Stimulated activated CD4-positive, alpha-beta T cell treated with anti-CD3 and anti-CD28 coated beads, Interleukin-15, amount 100 ng/mL, for 24 hours (primary cell): ENCODE data around the gene PEPD.

Experiments used
- DNase-seq: peaks from one replicate; pipeline ENCODE4 v3.0.0-alpha.2; 2020

PEPD gene

GRCh38 chr19:33376941-33377557 is 144.5 kb downstream of the PEPD start:
- DNase-seq, result no peak

DNA sequence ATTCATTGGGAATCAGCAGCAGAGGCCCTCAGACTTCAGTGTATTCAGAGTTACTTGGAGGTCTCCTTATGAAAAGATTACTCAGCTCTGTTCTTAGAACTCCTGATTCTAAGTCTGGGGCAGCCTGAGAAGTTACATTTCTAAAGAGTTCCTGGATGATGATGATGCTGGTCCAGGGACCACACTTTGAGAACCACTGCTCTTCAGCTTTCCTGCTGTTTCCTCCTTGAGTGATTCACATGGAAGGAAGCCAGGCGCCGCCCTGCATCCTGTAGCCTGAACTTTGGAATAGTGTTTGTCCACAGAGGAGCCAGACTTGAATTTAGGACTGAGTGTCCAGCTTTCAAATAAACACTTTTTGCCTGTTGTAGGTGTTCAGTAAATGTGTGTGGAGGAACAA is 145.2 kb downstream of the PEPD start:
- DNase-seq, result no peak

DNA sequence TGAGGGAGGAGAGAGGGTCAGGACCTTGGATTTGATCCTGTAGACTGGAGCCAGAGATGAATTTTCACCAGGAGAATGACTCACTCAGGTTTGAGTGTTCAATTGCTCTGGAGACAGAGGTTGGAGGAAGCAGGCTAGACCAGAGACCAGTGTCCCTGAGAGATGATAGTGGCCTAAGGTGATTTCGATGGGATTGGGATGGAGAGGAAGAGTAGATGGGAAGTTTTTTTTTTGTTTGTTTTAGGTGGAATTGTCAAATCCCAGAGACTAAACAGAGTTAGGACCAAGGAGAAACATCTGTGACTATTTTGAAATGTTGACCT is 145.8 kb downstream of the PEPD start:
- DNase-seq, result no peak

GRCh38 chr19:33375156-33375836 is 146.3 kb downstream of the PEPD start:
- DNase-seq, result no peak

GRCh38 chr19:33374236-33374714 is 147.3 kb downstream of the PEPD start:
- DNase-seq, result peak; percentile 35

DNA sequence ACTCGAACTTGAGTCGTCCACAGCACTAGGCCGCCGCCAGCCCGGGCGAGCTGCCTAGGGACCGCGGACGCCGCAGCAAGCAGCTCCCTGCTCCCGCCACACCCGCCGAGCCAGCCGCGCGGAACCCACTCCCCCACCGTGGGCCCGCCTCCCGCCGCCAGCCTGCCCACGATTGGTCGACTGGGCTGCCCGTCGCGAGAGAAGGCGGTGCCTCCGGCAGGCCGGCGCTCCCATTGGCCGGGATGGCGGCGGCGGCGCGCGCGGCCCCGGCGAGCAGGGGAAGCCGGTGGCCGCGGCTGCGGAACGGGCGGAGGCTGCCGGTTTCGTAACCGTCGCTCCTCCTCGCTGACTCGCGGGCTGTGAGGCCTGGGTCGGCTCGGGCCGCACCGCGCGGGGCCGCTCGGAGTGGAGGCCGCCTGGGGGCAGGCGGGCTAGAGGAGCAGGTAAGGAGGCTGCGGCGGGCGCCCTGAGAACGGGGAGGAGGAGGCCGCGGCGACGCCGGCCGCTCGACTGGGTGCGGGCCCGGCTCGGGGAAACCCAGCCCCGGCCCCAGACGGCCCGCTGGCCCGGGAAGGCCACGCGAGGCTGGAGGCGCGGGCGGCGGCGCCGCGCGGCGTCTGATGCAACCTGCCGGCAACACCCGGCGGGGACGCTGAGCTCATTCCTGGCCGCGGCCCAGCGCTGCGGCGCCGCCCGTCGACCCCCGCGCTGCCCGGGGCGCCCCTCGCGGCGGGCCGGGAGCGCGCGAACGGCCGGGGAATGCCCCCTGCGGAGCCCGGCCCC is 147.9 kb downstream of the PEPD start, which contains the start of gene CEBPG:
TSS of gene CEBPG (plus strand) at position 257 of the 783 bp plus-strand sequence. CDS start 5,531 bp downstream, outside the sequence.
- DNase-seq, result peak; percentile 93

GRCh38 chr19:33370783-33371182 is 150.8 kb downstream of the PEPD start:
- DNase-seq, result no peak

DNA sequence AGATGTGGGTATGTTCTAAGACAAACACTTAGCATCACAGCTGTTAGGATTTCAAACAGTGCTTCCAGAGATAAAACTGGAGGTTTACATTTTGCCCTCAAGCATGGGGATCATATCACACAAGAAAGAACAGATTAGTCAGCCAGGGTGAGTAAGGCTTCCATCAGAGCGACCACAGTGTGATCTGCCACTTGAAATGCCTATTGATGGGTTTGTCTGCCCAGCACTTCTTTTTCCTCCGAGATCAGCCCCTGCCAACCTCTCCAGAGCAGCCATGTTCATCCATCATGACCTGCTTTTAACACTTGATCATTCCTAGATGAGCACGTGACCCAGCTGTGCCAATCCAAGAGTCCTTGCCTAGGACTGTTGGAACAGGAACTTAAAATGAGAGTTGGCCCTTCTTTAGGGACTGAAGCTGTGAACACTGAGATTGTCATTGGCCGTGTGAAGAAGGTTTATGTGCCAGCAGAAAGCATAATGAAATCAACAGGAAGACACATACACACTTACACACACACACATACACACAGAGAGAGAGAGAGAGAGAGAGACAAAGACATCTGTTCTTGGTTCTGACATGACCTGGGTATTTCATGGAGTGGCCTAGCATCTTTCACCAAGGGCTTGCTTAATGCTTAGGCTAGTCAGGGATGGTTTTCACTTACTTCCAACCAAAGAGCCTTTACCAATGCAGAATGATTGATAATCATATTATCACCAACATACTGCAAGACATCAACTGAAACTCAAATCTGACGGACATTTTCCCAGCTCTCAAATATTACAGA is 153.3 kb downstream of the PEPD start:
- DNase-seq, result no peak

GRCh38 chr19:33366897-33367296 is 154.7 kb downstream of the PEPD start:
- DNase-seq, result no peak

- no peak for DNase-seq
Observed at GRCh38 chr19:33366127-33366526, 155.5 kb downstream of the PEPD start.

DNA sequence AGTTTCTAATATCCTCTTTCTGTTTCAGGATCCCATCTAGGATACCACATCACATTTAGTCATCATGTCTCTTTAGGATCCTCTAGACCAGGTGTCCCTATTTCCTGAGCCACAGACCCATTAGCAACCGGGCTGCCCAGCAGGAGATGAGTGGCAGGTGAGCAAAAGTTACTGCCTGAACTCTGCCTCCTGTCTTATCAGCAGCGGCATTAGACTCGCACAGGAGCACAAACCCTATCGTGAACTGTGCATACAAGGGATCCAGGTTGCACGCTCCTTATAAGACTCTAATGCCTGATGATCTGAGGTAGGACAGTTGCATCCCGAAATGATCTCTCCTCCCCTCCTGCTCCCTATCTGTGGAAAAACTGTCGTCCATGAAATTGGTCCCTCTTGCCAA is 155.9 kb downstream of the PEPD start:
- no peak for DNase-seq

GRCh38 chr19:33363476-33363875 is 158.1 kb downstream of the PEPD start:
- no peak for DNase-seq

- no peak for DNase-seq
Observed at GRCh38 chr19:33362508-33363228, 158.9 kb downstream of the PEPD start.

DNA sequence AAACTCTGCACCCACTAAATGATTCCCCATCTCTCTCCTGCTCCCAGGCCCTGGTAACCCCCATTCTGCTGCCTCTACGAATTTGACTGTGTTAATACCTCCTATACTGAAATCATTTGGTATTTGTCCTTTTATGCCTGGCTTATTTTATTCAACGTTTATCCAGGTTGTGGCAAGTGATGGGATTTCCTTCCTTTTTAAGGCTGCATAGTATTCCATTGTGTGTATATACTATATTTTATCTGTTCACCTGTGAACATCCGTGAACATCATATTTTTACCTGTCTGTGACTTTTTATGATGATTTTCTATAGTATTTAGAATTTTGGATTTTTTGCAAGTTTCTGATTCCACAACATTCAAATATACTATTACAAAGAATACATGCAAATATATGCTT is 162.0 kb downstream of the PEPD start:
- DNase-seq, result no peak

- no peak for DNase-seq
Observed at GRCh38 chr19:33358408-33358807, 163.2 kb downstream of the PEPD start.

DNA sequence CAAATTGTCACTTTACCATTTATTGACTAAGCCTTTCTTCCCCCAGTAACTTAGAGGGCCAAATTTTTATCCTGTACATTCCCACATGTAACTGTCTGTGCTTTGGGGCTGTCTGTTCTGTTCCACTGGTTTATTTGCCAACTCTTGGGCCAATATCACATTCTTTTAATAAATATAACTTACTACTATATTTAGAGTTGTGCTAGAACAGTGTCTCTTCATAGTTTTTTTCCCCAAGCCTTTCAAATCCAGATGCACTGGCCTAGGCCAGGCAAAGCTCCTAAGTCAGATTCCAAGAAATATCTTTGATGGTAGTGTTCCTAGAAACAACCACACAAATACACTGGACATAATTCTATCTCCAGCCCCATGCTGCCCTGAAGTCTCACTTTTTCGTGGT is 164.0 kb downstream of the PEPD start:
- no peak for DNase-seq

DNA sequence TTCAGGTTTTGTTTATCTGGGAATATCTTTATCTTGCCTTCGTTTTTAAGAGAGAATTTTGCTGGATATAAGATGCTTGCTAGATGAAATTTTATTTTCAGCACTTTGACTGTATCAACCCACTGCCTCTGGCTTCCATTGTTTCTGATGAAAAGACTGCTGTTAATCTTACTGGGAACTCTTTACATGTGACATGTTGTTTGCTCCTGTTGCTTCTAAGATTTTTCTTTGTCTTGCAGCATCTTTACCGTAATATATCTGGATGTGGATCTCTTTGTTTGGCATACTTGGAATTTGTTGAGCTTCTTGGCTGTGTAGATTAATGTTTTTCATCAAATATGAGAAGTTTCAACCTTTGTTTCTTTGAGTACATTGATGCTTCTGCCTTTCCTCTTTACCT is 166.1 kb downstream of the PEPD start:
- no peak for DNase-seq

- DNase-seq, result no peak
Observed at GRCh38 chr19:33350538-33351309, 170.9 kb downstream of the PEPD start.

DNA sequence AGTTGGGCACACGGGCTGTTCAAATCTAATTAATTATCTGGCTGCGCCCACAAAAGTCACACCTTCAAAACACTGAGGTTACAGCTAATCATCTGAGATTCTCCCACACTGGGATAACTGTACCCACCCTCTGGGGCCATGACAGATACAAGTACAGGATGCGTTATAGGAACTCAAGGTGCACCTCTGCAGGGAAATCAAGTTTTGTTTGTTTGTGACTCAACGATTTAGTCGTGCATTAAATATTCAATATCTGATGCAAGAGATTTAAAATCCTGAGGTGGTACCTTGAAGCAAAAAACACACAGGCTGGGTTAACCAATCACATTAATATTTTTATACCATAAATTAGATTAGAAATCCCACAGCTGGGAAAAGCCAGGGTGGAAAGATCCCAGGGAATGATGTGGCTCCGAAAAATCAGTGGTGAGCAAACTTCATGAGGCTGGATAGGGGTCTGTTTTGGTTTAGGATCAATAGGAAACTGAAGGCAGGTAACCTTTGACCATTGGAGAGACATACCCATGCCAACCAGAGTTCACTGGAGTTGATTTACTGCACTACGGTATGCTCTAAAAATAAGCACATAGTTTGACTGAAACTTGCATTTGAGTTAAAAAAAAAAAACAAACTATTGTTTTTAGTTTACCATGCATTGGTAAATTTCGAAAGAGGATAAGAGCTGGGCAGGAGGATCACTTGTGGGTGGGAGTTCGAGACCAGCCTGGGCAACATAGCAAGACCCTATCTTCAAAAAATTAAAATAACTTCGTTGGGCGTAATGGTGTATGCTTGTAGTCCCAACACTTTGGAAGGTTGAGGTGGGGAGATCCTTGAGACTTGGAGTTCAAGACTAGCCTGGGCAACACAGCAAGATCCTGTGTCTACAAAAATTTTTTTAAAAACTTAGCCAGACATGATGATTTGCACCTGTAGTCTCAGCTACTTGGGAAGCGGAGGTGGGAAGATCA is 172.0 kb downstream of the PEPD start:
- DNase-seq, result no peak

- no peak for DNase-seq
Observed at GRCh38 chr19:33348301-33349010, 173.1 kb downstream of the PEPD start.
